ENCODE results near the gene KLHL6. TPM values are rescaled to one million over a fixed set of nuclear protein-coding genes. Genes with fewer than 3 reads are reported as not detected.
A peak's percentile ranks its signal among the peaks of the same experiment; 100 is the strongest.

The KLHL6 gene
- total RNA-seq, 1 experiment from 2014 or later, result not detected

DNA sequence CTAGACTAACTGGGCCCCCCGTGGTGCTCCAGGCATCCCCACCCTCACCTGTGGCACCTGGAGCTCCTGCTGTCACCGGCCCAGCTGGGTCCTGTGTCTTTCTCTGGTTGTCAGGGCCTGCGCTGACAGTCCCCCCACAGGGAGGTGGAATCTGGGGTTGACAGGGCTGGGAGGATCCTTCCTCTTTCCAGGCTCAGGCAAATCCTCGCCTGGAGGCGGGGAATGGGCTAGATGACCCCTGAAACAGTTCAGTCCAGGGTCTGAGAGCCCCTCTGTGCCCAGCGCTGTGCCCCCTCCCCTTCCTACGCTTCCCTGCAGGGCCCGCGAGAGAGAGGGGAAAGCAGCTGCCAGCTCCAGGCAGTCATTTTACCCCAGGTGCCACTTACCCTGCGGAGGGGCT is 77.0 kb downstream of the KLHL6 start:
- no peak overlapping the region for H2BK20ac ChIP-seq (ENCODE audit: low read depth, low read length, poor library complexity, severe bottlenecking)
- H3K4me1 ChIP-seq (ENCODE audit: insufficient read depth, low read length), result no peaks in the 10 kb centered on the region
- H4K20me1 ChIP-seq (ENCODE audit: control insufficient read depth, insufficient read depth, insufficient read length), result no peaks in the 10 kb centered on the region
- H3K27me3 Mint-ChIP-seq (ENCODE audit: low read depth), result no peaks in the 10 kb centered on the region
- TF ChIP-seq, protein P1, sequence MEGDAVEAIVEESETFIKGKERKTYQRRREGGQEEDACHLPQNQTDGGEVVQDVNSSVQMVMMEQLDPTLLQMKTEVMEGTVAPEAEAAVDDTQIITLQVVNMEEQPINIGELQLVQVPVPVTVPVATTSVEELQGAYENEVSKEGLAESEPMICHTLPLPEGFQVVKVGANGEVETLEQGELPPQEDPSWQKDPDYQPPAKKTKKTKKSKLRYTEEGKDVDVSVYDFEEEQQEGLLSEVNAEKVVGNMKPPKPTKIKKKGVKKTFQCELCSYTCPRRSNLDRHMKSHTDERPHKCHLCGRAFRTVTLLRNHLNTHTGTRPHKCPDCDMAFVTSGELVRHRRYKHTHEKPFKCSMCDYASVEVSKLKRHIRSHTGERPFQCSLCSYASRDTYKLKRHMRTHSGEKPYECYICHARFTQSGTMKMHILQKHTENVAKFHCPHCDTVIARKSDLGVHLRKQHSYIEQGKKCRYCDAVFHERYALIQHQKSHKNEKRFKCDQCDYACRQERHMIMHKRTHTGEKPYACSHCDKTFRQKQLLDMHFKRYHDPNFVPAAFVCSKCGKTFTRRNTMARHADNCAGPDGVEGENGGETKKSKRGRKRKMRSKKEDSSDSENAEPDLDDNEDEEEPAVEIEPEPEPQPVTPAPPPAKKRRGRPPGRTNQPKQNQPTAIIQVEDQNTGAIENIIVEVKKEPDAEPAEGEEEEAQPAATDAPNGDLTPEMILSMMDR (conservative IDR thresholded peaks at IDR 0.05), result no peak
- no peak overlapping the region for H3K27ac ChIP-seq (ENCODE audit: insufficient read length, low read depth, low read length)
- no CpG with 5 or more reads among the region's 10 CpGs for WGBS (ENCODE audit: extremely low coverage, insufficient read length, low lambda C conversion rate)
- H3K27me3 ChIP-seq (ENCODE audit: insufficient read depth, low read length), result no peaks in the 10 kb centered on the region
- no peak overlapping the region for H2BK120ac ChIP-seq (ENCODE audit: low read depth, low read length, poor library complexity, severe bottlenecking)
- H3K27ac Mint-ChIP-seq, result no peak overlapping the region
- no peak overlapping the region for H3T11ph ChIP-seq (ENCODE audit: low read length)
- H3K79me2 ChIP-seq (ENCODE audit: insufficient read depth, low read length), result no peaks in the 10 kb centered on the region
- no peak overlapping the region for H3K18ac ChIP-seq (ENCODE audit: insufficient read length, low read depth, low read length)
- H3K4me2 ChIP-seq (ENCODE audit: insufficient read depth, insufficient read length, low read length), result no peak overlapping the region
- no peak overlapping the region for H2BK15ac ChIP-seq (ENCODE audit: low read depth, low read length)
- H2BK12ac ChIP-seq (ENCODE audit: insufficient read length, low read depth, low read length), result no peak overlapping the region
- H2BK5ac ChIP-seq (ENCODE audit: insufficient read length, low read length), result no peak overlapping the region
- H3K14ac ChIP-seq (ENCODE audit: insufficient read depth, low read length), result no peak overlapping the region
- no peaks in the 10 kb centered on the region for H3K79me1 ChIP-seq (ENCODE audit: insufficient read depth, low read depth, low read length, poor library complexity, severe bottlenecking)
- H3K9me3 ChIP-seq (ENCODE audit: control insufficient read depth, low read depth, low read length), result no peaks in the 10 kb centered on the region
- H3K23me2 ChIP-seq (ENCODE audit: insufficient read length, low read depth, low read length, poor library complexity, severe bottlenecking), result no peaks in the 10 kb centered on the region
- H3K9ac ChIP-seq (ENCODE audit: extremely low read depth, insufficient read length, low read length), result no peak overlapping the region
- H4K8ac ChIP-seq (replicated peaks; ENCODE audit: insufficient read length, low read depth, low read length), result no peak overlapping the region
- no peak overlapping the region for H2AK5ac ChIP-seq (ENCODE audit: insufficient read length, low read length)
- H3K4ac ChIP-seq (ENCODE audit: low read depth, low read length), result no peak overlapping the region
- H4K91ac ChIP-seq (ENCODE audit: insufficient read length, low read depth, low read length), result no peak overlapping the region
- peaks cover 9 to 15% of the 10 kb centered on the region in 2 experiments for H3K4me1 Mint-ChIP-seq
- peak; percentile 20 for DNase-seq
- no peak overlapping the region for H3K56ac ChIP-seq (ENCODE audit: insufficient read length, low read depth, low read length)
- no peaks in the 10 kb centered on the region for H3K36me3 Mint-ChIP-seq (ENCODE audit: insufficient read depth in 1 of 3, low read depth in 3 of 3)
- no peak overlapping the region for H3K4me3 Mint-ChIP-seq
- no peaks in the 10 kb centered on the region for H3K9me3 Mint-ChIP-seq
- no peak overlapping the region for H2AFZ ChIP-seq (ENCODE audit: low read length)
- no peak overlapping the region for H4K5ac ChIP-seq (ENCODE audit: insufficient read length, low read depth, low read length)
- H3K23ac ChIP-seq (ENCODE audit: insufficient read length, low read depth, low read length), result no peak overlapping the region

Data from H9 (cell line).